ENCODE measurements around the gene PPP4R1.

The PPP4R1 gene

DNA sequence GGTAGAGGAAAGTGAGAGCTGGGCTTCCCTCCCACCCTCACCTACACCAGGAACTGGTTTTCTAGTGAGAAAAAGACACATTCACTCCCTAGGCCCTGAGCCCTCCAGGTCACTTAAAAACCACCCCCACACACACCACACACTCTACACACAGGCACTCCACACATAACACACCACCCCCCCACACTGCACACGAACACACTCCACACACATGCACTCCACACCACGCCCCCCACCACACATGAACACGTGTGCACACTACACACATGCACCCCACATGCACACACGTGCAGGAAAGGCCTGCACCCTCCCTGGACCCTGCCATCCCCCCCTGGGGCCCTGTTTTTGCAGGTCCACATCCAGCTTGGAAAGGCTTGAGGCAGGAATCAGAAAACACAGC lies 71.4 kb downstream of the PPP4R1 start:
- no peak for DNase-seq (ENCODE audit: low read depth in 2 of 2)
- H3K4me3 ChIP-seq (replicated peaks in 1 of 2; ENCODE audit: low read depth in 2 of 2, low read length in 2 of 2), result no peak overlapping the region
- TF ChIP-seq, protein P1, sequence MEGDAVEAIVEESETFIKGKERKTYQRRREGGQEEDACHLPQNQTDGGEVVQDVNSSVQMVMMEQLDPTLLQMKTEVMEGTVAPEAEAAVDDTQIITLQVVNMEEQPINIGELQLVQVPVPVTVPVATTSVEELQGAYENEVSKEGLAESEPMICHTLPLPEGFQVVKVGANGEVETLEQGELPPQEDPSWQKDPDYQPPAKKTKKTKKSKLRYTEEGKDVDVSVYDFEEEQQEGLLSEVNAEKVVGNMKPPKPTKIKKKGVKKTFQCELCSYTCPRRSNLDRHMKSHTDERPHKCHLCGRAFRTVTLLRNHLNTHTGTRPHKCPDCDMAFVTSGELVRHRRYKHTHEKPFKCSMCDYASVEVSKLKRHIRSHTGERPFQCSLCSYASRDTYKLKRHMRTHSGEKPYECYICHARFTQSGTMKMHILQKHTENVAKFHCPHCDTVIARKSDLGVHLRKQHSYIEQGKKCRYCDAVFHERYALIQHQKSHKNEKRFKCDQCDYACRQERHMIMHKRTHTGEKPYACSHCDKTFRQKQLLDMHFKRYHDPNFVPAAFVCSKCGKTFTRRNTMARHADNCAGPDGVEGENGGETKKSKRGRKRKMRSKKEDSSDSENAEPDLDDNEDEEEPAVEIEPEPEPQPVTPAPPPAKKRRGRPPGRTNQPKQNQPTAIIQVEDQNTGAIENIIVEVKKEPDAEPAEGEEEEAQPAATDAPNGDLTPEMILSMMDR (IDR thresholded peaks at IDR 0.05; ENCODE audit: low read depth, low read length), result no peak

DNA sequence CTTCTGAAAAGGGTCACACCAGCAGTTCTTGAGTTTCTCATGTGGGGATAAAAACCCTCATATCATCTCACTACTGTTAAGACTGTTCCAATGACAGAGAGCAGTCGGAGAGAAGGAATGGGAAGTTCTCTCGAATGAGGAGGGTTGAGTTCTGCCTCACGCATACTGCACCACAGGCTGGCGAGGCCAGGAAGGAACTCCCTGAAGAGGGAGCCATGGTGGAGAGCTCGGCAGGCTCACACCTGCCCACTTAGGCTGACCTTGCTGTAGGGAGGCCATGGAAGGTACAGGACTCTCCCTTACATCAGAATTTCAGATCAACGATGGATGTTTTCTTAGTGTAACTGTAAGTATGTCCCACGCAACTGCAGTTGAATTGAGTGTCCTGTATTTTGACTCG lies 74.4 kb downstream of the PPP4R1 start:
- H3K4me3 ChIP-seq (replicated peaks in 1 of 2; ENCODE audit: low read depth in 2 of 2, low read length in 2 of 2), result no peak overlapping the region
- DNase-seq (ENCODE audit: low read depth in 2 of 2), result no peak
- TF ChIP-seq, protein P1 (IDR thresholded peaks at IDR 0.05; ENCODE audit: low read depth, low read length), result no peak

DNA sequence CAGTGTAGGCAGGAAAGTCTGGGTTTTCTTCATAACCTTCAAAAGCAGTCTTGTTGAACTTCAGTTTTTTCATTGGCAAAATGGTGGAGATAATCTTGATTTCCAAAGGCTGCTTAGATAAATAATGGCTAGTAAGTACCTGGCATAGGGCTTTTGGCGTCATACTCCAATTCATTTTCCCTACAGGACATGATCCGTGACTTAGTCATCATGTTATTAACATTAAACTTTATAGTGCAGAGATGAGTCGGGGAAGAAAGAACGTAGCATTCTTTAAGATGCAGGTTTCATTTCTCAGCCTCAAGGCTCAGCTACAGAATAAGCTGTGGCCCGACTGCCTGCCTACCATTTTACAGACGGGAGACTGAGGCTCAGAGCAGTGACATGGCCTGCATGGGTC lies 75.1 kb downstream of the PPP4R1 start:
- peak; percentile 37 to 86 for DNase-seq (ENCODE audit: low read depth in 2 of 2)
- H3K4me3 ChIP-seq (replicated peaks in 1 of 2; ENCODE audit: low read depth in 2 of 2, low read length in 2 of 2), result no peak overlapping the region
- TF ChIP-seq, protein P1 (IDR thresholded peaks at IDR 0.05; ENCODE audit: low read depth, low read length), result no peak

DNA sequence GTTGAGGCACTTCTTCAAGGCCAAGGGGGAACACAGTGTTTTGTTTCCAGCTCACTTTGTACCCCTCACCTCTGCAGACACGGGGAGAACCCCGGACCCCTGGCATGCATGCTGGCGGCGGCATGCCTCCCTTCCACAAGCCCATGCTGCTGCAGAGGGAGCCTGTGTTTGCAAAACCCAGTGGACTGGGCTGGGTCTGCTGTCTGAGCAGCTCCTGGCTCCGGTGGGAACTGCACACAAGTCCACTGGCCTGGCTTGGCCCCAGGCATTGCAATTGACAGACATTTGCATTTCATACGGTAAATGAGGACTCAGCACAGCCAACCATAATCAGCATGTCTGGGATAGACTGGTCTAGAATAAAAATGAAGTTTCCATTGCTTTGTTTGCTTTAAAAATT lies 76.7 kb downstream of the PPP4R1 start:
- TF ChIP-seq, protein P1 (IDR thresholded peaks at IDR 0.05; ENCODE audit: low read depth, low read length), result no peak
- DNase-seq (ENCODE audit: low read depth in 2 of 2), result no peak
- no peak overlapping the region for H3K4me3 ChIP-seq (replicated peaks in 1 of 2; ENCODE audit: low read depth in 2 of 2, low read length in 2 of 2)

DNA sequence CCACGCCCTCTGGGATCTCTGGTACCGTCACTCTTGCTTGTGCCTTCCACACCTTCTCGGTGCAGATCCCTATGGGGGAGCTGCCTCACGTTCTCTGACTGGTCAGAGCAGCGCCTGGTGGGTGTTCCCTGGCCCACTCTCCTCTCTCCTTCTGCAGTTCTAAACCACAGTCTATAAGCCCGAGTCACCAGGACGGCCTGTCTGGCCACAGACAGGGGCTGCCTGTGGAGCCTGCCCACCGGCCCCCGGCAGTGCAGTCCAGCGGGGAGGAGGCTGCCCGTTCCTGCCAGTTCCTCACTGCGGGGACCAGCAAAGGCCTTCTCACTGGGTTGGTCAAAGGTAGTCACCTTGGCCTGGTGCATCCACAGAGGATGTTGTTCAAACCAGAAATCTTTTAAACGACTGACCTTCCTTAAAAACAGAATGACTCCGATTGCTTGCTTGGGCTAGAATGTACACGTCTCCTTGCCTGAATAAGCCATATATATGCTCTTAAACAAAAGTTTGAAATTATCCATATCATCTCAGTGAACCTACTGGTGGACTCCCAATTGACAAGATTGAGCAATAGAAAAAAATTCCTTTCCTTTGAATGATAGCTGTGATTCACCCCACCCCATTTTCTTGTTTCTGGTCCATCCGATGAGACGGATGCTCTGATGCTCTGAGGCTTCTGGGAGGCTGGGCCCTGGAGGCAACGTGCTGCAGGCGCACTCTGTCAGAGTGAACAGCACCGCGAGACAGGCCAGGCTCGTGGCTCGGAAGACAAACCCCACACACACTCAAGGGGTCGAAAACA lies 77.8 kb downstream of the PPP4R1 start:
- peak in 1 of 2 donors; percentile 57 for DNase-seq (ENCODE audit: low read depth in 2 of 2)
- no peak overlapping the region for H3K4me3 ChIP-seq (replicated peaks in 1 of 2; ENCODE audit: low read depth in 2 of 2, low read length in 2 of 2)
- TF ChIP-seq, protein P1 (IDR thresholded peaks at IDR 0.05; ENCODE audit: low read depth, low read length), result no peak

DNA sequence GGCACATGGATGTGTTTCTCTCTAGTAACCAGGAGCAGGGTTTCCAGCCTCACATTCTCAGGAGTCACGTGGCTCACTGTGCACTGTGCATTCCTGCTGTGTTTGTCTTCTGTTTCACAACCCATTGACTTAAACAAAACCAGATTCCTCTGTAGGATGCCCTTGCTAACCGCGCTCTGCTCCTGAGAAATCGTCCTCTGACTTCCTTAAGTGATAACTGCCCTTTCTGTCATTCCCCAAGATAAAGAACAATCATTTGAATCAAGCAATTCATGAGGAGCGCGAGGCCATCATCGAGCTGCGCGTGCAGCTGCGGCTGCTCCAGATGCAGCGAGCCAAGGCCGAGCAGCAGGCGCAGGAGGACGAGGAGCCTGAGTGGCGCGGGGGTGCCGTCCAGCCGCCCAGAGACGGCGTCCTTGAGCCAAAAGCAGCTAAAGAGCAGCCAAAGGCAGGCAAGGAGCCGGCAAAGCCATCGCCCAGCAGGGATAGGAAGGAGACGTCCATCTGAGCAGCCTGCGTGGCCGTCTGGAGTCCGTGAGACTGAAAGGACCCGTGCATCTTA lies 78.8 kb downstream of the PPP4R1 start:
- no peak overlapping the region for H3K4me3 ChIP-seq (replicated peaks in 1 of 2; ENCODE audit: low read depth in 2 of 2, low read length in 2 of 2)
- TF ChIP-seq, protein P1 (IDR thresholded peaks at IDR 0.05; ENCODE audit: low read depth, low read length), result no peak
- DNase-seq (ENCODE audit: low read depth in 2 of 2), result peak; percentile 76 to 83

All from cardiac fibroblast (primary cell).